PC-3 (cell line): ENCODE results near the gene CCDC8.

Source experiments
- CTCF ChIP-seq: fragments of 300-600 bp; sonication (generic); conservative IDR thresholded peaks from 2 replicates; pipeline ENCODE4 v1.5.1; 2017; ENCODE audit warnings: antibody characterized with exemption, low read depth, mild to moderate bottlenecking, low read length
- EZH2 ChIP-seq: fragments of 300-600 bp; sonication (generic); IDR thresholded peaks from one replicate; pipeline ENCODE4 v1.6.1; 2017; ENCODE audit warnings: antibody characterized with exemption, mild to moderate bottlenecking, low read length; ENCODE audit not compliant: unreplicated experiment

DNA sequence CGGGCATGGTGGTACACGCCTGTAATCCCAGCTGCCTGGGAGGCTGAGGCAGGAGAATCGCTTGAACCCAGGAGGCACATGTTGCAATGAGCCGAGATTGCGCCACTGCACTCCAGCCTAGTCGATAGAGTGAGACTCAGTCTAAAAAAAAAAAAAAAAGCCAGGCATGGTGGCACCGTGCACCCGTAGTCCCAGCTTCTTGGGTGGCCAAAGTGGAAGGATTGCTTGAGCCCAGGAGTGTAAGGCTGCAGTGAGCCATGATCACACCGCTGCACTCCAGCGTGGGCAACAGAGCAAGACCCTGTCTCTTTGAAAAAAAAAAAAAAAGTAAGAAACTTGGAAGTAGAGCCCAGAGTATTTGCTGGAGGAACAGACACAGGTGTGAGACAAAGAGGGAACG is 27.7 kb downstream of the CCDC8 start:
- TF ChIP-seq CTCF (no peak), EZH2 (no peak)
